Tongue (tissue), 1 donor: Measurements from ENCODE around the gene P4HB. TPM values are rescaled to one million over a fixed set of nuclear protein-coding genes. Genes with fewer than 3 reads are reported as not detected.

Source experiments
- total RNA-seq: library from RNA; depleted of rRNA; stranded (reverse); fragments of >200 nt; gene quantifications from one replicate; pipeline ENCODE4 v1.2.3, GENCODE V29; 2014

Gene P4HB
- total RNA-seq, 1 donor from 2014 or later: 389 TPM

Other genes starting within 250 kb of the P4HB start
- 50.7 TPM for gene NPLOC4, start 223.4 kb downstream of the P4HB start, total RNA-seq
- 1.0 TPM for gene TSPAN10, start 223.3 kb downstream of the P4HB start, total RNA-seq
- not detected for gene PDE6G, start 204.0 kb downstream of the P4HB start, total RNA-seq
- gene OXLD1, start 193.9 kb downstream of the P4HB start, total RNA-seq: 6.3 TPM
- 5.6 TPM for gene CCDC137, start 193.8 kb downstream of the P4HB start, total RNA-seq
- gene ARL16, start 176.7 kb downstream of the P4HB start, total RNA-seq: 32.1 TPM
- gene HGS, start 176.5 kb downstream of the P4HB start, total RNA-seq: 31.7 TPM
- 12.2 TPM for gene MRPL12, start 157.2 kb downstream of the P4HB start, total RNA-seq
- gene SLC25A10, start 148.3 kb downstream of the P4HB start, total RNA-seq: 10.6 TPM
- gene GCGR, start 56.4 kb downstream of the P4HB start, total RNA-seq: not detected
- 111 TPM for gene MCRIP1, start 27.2 kb downstream of the P4HB start, total RNA-seq
- 11.9 TPM for gene PPP1R27, start 25.5 kb downstream of the P4HB start, total RNA-seq
- 78.2 TPM for gene ARHGDIA, start 10.8 kb upstream of the P4HB start, total RNA-seq
- gene ALYREF, start 31.1 kb upstream of the P4HB start, total RNA-seq: 80.6 TPM
- 144 TPM for gene ANAPC11, start 31.2 kb upstream of the P4HB start, total RNA-seq
- gene NPB, start 41.7 kb upstream of the P4HB start, total RNA-seq: 1.0 TPM
- 10.5 TPM for gene PCYT2, start 50.9 kb upstream of the P4HB start, total RNA-seq
- 9.1 TPM for gene SIRT7, start 57.6 kb upstream of the P4HB start, total RNA-seq
- gene MAFG, start 67.2 kb upstream of the P4HB start, total RNA-seq: 15.3 TPM
- gene PYCR1, start 76.8 kb upstream of the P4HB start, total RNA-seq: 60.1 TPM
- 51.9 TPM for gene MYADML2, start 86.7 kb upstream of the P4HB start, total RNA-seq
- 1.9 TPM for gene NOTUM, start 100.7 kb upstream of the P4HB start, total RNA-seq
- gene ASPSCR1, start 117.1 kb upstream of the P4HB start, total RNA-seq: 21.7 TPM
- gene CENPX, start 162.3 kb upstream of the P4HB start, total RNA-seq: 31.2 TPM
- gene LRRC45, start 162.8 kb upstream of the P4HB start, total RNA-seq: 8.5 TPM
- gene RAC3, start 171.1 kb upstream of the P4HB start, total RNA-seq: 7.4 TPM
- 36.7 TPM for gene DCXR, start 177.2 kb upstream of the P4HB start, total RNA-seq
- 35.7 TPM for gene RFNG, start 191.3 kb upstream of the P4HB start, total RNA-seq
- 70.5 TPM for gene GPS1, start 191.4 kb upstream of the P4HB start, total RNA-seq
- gene DUS1L, start 205.3 kb upstream of the P4HB start, total RNA-seq: 45.1 TPM
- gene FASN, start 237.7 kb upstream of the P4HB start, total RNA-seq: 33.8 TPM